OCI-M2 (cell line): ENCODE measurements around the gene CD79A.
"Not testable (repeated sequence)": the region's sequence is repeated elsewhere in the genome, so short reads cannot be mapped to it uniquely, and the experiment has no call there.

ENCODE experiments used
- DNase-seq: peaks from one replicate; lab custom pipeline; 2025; ENCODE audit not compliant: unreplicated experiment; lab: John Stamatoyannopoulos, UW

CD79A gene

GRCh38 chr19:41904118-41904870 lies 27.2 kb downstream of the CD79A start:
- no peak for DNase-seq

- no peak for DNase-seq
These were observed 28.4 kb downstream of the CD79A start for GRCh38 chr19:41905273-41906002.

GRCh38 chr19:41906271-41906670 lies 29.2 kb downstream of the CD79A start:
- no peak for DNase-seq

GRCh38 chr19:41906916-41907680 lies 30.0 kb downstream of the CD79A start:
- no peak for DNase-seq

- DNase-seq, result no peak
These were observed 31.0 kb downstream of the CD79A start for GRCh38 chr19:41907994-41908615.

- DNase-seq, result no peak
These were observed 31.8 kb downstream of the CD79A start for GRCh38 chr19:41908724-41909464.

GRCh38 chr19:41909706-41910105 lies 32.6 kb downstream of the CD79A start:
- DNase-seq, result no peak

GRCh38 chr19:41910240-41910991 lies 33.3 kb downstream of the CD79A start:
- DNase-seq, result no peak

GRCh38 chr19:41910992-41911888 lies 34.2 kb downstream of the CD79A start:
- DNase-seq, result no peak

- DNase-seq, result no peak
These were observed 35.0 kb downstream of the CD79A start for GRCh38 chr19:41911889-41912731.

- no peak for DNase-seq
These were observed 35.9 kb downstream of the CD79A start for GRCh38 chr19:41912899-41913537.

- no peak for DNase-seq
These were observed 36.7 kb downstream of the CD79A start for GRCh38 chr19:41913538-41914423.

- not testable (repeated sequence) for DNase-seq
These were observed 37.4 kb downstream of the CD79A start for GRCh38 chr19:41914424-41914834.

GRCh38 chr19:41915021-41915775 lies 38.1 kb downstream of the CD79A start:
- no peak for DNase-seq

GRCh38 chr19:41915776-41916414 lies 38.8 kb downstream of the CD79A start:
- no peak for DNase-seq
